ENCODE results near the gene NELFCD.
"Not testable (repeated sequence)": the region's sequence is repeated elsewhere in the genome, so short reads cannot be mapped to it uniquely, and the experiment has no call there.

NELFCD gene

GRCh38 chr20:58980711-58981627 is at the start of gene NELFCD:
NELFCD (plus strand) TSS chr20:58981256; CDS start chr20:58981310, 54 bp downstream.
- peak; percentile 88 for DNase-seq

- no peak for DNase-seq
Measured at GRCh38 chr20:58932170-58932569, 48.9 kb upstream of the NELFCD start.

GRCh38 chr20:58938078-58938477 is 43.0 kb upstream of the NELFCD start:
- no peak for DNase-seq

- DNase-seq = no peak
Measured at GRCh38 chr20:58938541-58938940, 42.5 kb upstream of the NELFCD start.

GRCh38 chr20:58941471-58941870 is 39.6 kb upstream of the NELFCD start:
- DNase-seq = no peak

- DNase-seq = no peak
Measured at GRCh38 chr20:58942549-58942948, 38.5 kb upstream of the NELFCD start.

- DNase-seq = no peak
Measured at GRCh38 chr20:58944610-58945009, 36.4 kb upstream of the NELFCD start.

GRCh38 chr20:58945965-58946631 is 35.0 kb upstream of the NELFCD start:
- no peak for DNase-seq

GRCh38 chr20:58947797-58948388 is 33.2 kb upstream of the NELFCD start:
- DNase-seq = not testable (repeated sequence)

GRCh38 chr20:58950603-58951002 is 30.5 kb upstream of the NELFCD start:
- no peak for DNase-seq

GRCh38 chr20:58953050-58953449 is 28.0 kb upstream of the NELFCD start:
- no peak for DNase-seq

GRCh38 chr20:58956078-58956477 is 25.0 kb upstream of the NELFCD start:
- DNase-seq = no peak

GRCh38 chr20:58959652-58960051 is 21.4 kb upstream of the NELFCD start:
- no peak for DNase-seq

GRCh38 chr20:58963060-58963584 is 17.9 kb upstream of the NELFCD start:
- no peak for DNase-seq

- not testable (repeated sequence) for DNase-seq
Measured at GRCh38 chr20:58963922-58964321, 17.1 kb upstream of the NELFCD start.

- no peak for DNase-seq
Measured at GRCh38 chr20:58965270-58966064, 15.6 kb upstream of the NELFCD start.

GRCh38 chr20:58967652-58968429 is 13.2 kb upstream of the NELFCD start:
- no peak for DNase-seq

GRCh38 chr20:58969439-58969838 is 11.6 kb upstream of the NELFCD start:
- DNase-seq = no peak

- DNase-seq = no peak
Measured at GRCh38 chr20:58970146-58970545, 10.9 kb upstream of the NELFCD start.

GRCh38 chr20:58971429-58971828 is 9.6 kb upstream of the NELFCD start:
- DNase-seq = no peak

- DNase-seq = no peak
Measured at GRCh38 chr20:58973179-58973578, 7.9 kb upstream of the NELFCD start.

GRCh38 chr20:58973866-58974265 is 7.2 kb upstream of the NELFCD start:
- DNase-seq = no peak

All from retina (tissue), 1 donor.